ENCODE data around the gene MID1.

The MID1 gene

DNA sequence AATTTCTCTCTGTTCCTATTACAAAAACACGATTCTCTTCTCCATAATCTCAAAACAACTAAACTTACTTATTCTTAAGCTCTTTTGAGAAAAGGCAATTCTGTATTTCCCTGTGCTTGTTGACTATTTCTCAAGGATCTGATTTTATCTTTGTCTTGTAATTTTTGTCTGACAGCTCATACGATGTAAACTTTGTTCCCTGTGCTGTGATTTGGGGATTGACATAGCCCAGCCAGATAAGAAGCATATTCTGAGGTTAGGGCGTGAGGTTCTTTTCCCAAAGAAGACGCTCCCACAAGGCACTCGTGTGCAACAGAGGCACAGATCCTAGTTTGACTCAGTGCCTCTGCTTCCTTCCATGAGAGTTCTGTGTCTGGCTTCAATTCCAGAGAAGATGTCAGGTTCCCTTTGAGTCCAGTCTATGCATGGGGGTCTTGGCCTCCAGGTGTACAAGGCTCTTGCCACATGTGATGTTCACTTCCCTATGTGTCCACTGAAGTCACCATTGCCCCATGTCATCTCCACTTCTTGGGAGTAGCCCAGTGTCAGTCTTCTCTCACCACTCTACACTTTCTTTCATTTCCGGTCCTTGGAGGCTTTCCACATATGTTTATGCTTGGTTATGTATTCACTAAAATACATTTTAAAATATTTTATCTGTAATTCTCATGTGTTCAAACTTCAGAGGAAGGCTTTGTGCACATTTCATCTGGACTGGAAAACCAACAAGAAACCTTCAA, 94.8 kb downstream of the MID1 start:
- FAIRE-seq, result no peak

DNA sequence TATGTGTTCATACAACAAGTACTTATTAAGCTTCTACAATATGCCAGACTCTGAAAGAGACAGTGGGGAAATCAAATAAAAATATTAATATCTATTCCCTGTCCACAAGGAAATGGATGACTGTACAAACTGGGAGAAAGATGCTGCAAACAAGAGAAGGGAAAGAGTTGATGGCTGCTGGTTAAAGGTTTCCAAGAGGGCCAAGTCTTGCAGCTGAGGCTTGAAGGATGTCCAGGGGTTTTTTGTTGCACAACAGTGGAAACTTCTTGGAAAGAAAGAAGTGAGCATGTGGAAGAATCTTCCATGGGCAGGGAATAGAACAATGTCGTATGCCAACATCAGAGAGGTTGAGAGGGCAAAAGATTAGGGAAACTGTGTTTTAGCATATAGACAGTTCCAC, 95.8 kb downstream of the MID1 start:
- FAIRE-seq, result no peak

DNA sequence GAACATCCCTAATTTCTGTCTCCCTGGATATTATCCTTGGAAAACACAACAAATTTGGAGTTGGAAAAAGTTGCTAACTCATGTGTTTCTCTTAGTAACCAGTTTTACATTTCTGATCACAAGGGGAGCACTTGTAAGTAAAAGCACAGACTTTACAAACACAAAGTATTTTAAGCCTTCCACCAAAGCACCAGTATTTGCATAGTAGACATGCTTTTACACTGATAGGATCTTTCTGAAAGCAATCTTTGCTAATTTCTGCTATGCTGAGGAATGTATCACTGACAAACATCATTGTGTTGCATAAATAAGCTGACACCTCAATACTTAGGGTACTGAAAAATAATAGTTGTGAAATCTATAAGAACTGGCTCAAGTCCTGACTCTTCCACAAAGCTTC, 100.6 kb downstream of the MID1 start:
- FAIRE-seq, result no peak

DNA sequence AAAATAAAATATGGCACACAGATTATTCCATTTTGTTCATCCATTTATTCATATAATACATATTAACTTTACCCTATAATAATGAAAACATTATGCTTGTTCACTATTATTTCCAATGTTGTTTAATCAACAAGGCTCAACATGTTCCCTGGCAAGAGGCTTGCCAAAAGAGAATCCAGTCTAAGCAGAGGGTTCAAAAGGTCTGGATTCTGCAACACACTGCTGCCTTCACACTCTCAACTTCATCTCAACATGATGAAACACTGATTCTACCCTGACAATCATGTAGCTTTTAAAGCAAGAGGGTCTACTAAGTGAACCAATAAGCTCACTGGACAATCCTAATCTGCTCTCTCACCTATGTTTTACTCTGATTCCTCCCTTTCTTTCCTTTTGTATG, 101.1 kb downstream of the MID1 start:
- no peak for FAIRE-seq

DNA sequence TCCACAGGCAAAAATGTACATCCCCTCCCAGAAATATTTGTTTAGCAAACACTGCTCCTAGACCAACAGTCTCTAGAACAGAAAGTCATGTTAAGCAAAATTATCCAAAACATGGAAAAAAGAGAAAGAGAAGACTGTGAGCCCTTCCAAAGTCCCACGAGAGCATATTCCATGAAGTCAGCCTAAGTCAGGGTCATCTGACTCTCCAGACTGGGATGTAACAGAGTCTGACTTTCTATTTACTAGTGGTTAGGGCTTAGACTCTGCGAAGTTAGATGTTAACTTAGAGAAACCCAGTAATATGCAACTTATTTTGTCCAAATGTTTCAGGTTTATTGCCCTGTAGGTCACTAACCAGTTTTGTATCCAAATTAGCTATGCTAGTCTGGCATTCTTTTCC, 102.3 kb downstream of the MID1 start:
- FAIRE-seq, result no peak

DNA sequence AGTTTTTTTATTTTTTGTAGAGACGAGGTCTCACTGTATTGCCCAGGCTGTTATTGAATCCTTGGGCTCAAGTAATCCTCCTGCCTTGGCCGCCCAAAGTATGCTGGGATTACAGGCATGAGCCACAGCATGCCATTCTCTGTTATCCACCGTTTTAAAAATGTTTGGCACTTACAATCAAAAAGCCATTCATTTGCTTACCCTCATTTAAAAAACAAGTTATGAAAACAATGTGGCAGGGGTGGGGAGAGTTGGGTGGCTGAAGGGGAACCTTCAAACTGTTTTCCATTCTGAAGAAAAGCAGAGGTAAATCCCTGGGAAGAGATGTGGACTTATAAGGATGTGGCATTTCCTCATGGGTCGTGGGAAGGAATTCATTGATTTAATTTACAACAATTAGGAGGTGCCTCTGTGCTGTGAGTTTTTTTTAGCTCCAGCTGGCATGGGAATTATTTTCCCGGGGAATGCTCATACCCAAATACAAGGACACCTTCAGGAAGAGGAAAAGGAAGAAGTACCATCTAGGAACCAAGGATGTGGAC, 103.5 kb downstream of the MID1 start:
- no peak for FAIRE-seq

DNA sequence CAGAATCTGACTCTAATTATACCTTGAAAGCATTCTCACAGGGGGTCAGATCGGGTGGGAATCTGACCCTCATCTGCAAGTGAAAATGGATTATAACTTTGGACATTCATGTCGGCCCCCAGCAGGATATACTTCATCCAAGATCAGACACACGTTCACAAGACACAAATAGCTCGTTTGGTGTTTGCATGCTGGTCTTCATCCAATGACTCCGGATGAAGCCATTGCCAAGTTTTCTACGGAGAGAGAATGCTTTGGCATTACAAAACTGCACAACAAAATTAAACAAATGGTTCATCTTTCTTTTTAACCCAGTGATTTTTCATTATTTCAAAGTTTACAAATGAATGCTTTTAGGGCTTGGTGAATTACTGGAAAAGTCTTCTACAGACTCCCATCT, 105.5 kb downstream of the MID1 start:
- FAIRE-seq, result peak; percentile 36

DNA sequence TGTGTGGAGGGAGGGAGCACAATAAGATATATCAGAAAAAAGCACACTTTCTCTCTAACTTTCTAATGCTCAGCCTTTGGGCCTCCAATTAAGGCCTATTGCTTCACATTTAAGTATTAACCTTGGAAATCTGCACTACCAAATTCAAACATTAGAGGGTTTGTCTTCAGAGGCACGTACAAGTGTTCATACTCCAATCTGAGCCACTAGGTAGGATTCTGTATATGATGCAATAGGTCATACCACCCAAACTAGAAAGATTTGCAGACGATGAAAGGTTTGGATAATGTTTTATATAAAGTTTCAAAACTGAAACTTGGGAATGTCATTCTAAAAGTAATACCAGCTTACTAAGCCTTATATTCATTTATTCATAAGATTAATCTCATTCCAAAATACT, 106.4 kb downstream of the MID1 start:
- FAIRE-seq, result no peak

DNA sequence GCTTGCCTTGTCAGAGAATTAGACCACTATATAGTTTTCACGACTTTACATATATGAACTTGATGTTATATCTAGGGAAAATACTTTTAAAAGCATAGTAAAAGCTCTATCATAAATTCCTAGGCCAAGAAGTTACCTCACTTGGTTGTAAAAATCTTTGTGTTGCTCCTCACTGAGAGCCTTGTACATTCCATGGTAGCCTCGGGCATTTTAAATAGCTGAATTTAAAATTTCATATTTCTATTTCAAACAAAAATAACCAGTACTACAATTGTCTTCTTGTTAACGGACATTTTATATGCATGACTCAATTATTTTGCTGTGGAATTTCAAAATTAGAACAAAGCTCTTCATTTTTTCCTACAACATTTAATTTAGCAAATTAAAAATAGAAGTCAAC, 107.6 kb downstream of the MID1 start:
- FAIRE-seq, result peak; percentile 72

DNA sequence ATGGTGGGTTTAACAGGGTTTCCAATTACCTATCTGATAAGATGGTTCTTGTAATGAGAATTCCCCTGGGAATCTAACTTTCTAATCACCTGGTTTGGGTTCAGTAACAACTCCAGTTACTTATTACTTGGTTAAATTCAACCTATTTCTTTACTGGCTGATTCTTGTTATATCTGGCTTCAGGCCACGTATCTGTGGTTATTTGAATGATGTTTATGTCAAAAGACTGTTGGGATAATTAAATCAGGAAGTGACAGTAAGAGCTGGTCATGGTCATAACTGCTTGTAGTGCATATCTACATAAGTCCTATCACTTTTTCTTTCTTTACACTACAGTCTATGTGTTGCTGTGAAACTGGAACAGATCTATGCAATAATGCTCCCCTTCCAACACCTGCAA, 108.1 kb downstream of the MID1 start:
- no peak for FAIRE-seq

DNA sequence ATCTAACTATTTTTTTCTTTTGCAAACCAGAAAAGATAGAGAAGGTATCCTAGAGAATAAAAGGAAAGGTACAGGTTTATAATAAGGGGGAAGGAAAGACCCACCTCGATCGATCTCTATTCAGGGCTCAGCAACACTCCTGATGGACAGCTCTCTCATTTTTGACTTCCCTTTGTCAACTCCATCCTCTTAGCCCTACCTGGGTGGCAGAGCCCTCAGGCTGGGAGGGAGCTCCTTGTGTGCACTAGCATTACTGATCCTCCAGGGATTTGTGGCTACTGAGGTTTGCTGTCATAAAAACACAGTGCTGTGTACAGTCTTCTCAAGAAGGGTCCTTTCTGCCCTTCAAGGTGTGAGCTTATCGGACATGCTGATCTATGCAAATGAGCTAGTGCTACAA, 111.0 kb downstream of the MID1 start:
- FAIRE-seq, result no peak

DNA sequence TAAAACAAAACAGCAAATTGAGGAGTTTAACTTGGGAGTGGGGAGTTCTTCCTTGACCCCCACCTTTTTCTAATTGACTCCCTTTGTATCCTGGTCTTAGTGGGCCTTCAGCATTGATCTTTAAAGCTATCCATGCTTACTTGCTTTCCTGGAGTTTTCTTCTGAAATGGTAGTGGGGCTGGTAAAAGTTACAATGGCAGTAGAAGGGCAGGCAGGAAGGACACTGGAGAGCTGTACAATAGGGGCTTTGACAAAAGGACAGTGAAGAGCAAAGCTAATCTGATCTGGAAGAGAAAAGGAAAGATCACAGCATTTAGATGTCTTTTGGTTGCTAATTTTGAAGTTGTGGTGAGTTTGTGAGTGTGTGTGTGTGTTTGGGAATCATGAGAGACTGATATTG, 111.5 kb downstream of the MID1 start:
- no peak for FAIRE-seq

DNA sequence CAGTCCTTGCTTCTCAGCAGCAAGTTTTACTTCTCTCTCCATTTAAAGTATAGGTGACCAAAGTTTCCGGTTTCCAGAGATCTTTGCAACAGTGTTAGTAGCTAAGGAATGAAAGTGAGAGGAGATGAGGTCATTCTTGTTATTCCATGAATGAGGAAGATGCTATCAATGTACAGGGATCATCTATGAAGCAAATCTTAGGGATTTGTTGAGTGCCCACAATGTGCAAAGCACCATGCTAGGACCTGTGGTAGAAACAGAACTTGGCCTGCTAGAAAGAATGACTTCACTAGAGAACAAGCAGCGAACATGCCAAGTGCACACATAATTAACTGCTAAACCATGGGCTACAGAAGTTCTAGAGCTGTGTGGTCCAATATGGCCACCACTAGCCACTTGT, 112.5 kb downstream of the MID1 start:
- no peak for FAIRE-seq

DNA sequence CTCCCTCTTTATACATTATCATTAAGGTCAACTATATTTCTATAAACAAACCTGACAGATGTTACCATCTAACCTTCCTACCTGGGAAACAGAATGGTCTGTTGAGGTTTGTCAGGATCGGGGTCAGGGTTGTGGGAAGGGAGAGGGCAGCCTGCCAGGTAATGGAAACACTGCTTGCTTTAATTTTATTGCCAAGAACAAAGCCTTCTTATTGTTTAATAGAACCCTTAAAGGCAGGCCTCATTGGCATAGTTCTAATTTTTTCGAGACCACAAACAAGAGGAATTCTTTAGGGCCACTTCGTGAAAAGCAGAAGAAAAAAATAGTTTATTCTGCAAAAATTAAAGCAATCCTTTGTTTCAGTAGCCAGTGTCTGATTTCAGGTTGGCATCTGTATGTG, 113.2 kb downstream of the MID1 start:
- FAIRE-seq, result no peak

DNA sequence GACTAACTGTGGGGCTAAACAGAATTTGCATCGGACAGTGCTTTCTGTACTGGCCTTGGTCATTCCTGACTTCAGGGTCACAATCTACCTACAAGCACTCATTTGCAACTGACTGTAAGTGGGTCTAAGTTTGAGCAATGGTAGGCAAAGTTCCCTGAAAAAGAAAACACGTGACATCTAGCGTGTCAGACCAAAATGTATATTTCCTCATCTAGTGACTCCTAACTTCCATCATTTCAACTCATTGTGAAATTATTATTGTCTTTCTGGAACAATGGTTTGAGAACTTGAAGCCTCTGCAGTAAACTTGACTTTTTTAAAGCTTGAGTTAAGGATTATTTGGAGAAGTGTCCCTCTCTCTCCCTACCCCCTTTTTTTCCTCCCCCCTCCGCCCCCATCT, 113.6 kb downstream of the MID1 start:
- no peak for FAIRE-seq

DNA sequence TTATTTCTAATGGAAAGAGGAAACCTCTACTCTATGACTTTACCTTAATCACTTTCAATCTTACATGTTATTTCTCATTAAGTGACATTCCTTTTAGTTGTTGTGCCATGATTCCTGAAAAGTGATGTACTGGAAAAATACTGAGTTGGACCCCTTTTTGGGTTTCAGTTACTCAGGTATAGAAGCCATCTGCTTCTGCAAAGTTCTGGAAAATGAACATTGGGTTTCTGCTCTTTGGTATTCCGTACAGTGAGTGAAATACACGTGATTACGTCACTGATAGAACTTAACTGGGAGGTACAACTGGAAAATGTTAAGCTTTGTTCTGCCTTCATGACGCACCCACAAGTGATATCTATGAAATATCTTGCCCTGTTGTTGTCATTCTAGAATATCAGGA, 114.7 kb downstream of the MID1 start:
- FAIRE-seq, result no peak

DNA sequence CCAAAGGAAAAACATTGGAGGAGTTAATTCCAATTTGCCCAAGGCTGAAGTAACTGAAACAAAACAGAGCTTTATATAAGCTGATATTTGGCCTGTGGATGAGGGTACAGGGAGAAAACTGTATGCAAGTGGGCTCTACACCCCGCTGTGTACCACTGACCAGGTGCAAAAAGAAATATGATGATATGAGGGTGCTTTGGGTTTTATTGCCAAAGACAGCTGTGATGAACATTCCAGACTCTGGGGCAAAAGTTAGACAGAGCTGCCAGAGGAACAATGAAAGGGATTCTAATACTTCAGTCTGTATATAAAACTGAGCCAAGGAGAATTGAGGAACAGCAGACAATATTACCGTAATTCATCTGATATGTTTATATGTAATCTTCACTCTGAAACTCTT, 117.4 kb downstream of the MID1 start:
- FAIRE-seq, result no peak

DNA sequence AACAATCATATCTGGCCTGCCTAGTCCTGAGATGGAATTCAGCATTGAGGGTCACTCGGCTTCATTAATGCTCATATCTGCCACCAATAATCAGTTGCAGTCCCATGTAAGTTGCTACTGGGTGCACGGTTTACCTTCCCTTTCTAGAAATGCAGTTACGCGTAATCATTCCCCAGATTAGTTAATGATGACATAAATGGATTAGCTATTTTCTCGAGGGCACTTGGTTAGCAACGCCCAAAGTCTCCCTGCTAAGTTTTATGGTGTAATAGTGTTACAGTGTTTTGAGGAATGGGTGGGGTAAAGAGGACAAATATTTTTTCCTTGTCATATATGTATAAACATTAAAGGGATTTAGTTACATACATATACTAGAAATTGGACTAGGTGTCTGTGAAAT, 118.8 kb downstream of the MID1 start:
- FAIRE-seq, result peak; percentile 18

DNA sequence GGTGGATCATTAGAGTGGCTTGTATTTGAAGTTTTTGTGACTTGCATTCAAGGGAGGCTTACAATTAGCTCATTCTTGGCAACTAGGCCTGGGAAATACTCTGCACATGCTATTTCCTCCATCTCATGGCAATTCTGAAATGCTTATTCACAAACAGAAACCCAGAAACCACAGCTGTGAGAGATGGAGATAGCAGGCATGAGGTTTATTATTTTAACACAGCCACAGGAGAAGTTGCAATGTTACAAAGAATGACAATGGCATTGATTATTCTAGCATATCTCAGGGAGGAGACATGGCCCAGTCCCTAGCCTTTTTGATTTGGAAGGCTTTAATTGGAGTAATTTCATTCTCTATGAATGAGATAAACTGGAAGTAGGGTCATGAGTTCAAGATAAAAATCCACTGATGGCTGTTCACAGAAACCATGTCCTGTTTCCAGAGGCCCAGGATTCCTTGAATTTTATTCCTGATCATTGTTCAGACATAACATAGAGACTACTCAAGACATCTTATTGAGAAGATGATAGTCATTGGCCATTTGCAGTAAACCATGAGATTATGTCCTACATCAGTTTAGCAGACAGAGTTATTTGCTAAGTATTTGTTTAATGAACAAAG, 123.9 kb downstream of the MID1 start:
- no peak for FAIRE-seq

DNA sequence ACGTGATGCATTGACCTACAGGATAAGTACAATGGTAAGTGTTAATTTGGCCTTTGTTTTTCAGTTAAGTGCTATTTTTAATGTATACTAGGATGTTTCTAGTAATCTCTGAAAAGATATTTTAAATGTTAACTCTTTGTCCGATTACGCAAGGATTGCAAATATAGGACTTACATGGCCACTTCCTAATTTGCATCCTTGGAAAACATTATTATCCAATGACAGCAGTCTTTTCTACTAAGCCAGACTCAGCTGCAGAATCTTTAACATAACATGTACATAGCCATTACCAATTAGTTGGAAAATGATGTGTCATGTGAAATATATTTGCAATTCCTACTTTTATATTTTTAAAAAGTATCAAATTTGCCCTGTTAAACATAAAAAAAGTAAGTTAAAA, 124.7 kb downstream of the MID1 start:
- peak; percentile 38 for FAIRE-seq

DNA sequence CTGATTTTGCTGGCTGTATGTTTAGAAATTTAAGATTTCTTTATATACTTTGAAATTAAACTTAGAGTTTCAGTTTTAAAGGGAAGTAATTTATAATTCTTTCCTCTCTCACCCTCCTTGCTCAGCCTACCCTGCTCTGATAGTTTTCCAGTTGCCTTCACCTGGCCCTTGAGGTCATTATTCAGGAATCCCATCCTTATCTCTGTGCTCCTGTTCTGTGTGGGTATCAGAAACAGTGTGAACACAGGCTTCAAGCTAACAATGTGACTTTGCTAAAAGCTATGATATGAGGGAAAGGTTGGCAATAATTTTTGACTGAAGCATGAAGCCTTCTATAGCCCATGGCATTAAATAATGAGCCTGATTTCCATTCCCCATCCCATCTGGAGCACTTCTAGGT, 128.1 kb downstream of the MID1 start:
- FAIRE-seq, result no peak

DNA sequence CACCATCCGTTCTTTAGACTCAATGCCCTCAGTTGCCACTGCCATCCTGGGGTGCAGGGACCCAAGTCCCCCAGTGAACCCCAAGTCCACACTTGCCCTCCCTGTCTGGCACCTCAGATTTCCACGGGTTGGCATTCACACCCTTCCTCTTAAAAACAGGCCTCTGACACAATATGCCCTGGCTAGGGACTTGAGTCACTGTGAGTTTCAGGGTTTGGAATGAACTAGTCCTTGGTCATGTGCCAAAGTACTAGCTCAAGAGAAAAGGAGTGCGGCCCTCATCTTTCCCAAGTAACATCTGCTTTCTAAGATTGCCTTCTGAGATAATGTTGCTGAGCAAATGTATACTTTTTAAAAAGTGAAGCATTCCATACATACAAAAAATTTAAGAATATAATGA, 134.0 kb downstream of the MID1 start:
- no peak for FAIRE-seq

DNA sequence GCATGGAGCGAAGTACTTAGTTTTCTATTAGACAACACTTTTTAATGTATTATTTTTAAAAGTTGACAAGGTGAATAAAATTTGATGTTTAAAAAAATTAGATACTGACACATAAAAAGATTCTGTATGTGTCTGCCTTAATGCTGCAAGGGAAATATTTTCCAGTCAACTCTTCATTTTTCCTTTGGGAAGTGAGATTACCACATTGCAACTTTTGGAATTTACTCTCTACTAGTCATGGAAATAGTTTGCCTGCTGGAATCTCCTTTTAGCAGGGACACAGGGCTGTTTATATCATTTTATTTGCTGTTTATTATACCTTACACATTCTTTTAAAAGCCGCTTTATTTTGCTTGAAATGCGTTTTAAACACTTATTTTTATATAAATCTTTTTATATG, 135.1 kb downstream of the MID1 start:
- FAIRE-seq, result peak; percentile 51

DNA sequence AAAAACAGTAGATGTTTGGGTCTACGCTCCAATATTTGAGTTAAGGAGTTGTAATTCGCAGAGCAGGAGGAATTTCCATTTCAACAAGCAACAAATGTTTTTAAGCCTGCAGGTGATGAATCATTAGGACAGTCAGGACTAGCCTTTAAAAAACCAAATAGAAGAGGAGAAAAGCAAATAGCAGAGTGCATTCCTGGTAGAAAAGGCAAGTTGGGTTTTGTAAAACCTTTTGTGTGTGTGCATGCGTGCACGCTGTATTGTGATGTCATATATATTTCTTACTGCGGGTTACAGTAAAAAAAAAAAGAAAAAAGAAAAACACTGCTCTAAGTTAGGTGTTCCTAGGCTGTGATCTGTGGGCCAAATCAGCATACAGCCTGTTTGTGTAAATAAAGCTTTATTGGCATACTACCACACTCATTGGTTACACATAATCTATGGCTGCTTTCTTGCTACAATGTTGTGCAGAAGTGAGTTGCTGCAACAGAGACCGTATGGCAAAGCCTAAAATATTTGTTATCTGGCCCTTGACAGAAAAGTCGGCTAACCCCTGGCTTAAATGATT, 135.6 kb downstream of the MID1 start:
- no peak for FAIRE-seq
